IPS-20b (cell line): ENCODE measurements around the gene CLCA4.
"Not testable (repeated sequence)": the region's sequence is repeated elsewhere in the genome, so short reads cannot be mapped to it uniquely, and the experiment has no call there.

Experiments
- H3K27ac ChIP-seq: one replicate; pipeline ENCODE4 v1.5.1; 2013; ENCODE audit warnings: low read length
- H3K27me3 ChIP-seq: 2 replicates; pipeline ENCODE4 v1.6.1; 2013; ENCODE audit warnings: mild to moderate bottlenecking, low read length, inconsistent platforms; ENCODE audit not compliant: insufficient read depth
- H3K36me3 ChIP-seq: 2 replicates; pipeline ENCODE4 v1.6.1; 2013; ENCODE audit warnings: low read depth, mild to moderate bottlenecking, inconsistent platforms, low read length, moderate library complexity; ENCODE audit not compliant: insufficient read depth
- H3K4me1 ChIP-seq: 2 replicates; pipeline ENCODE4 v1.6.1; 2013; ENCODE audit warnings: mild to moderate bottlenecking, control low read depth, inconsistent platforms, low read length, moderate library complexity; ENCODE audit not compliant: insufficient read depth
- H3K4me3 ChIP-seq: 2 replicates; pipeline ENCODE4 v1.5.1; 2013; ENCODE audit warnings: mild to moderate bottlenecking, low read length, inconsistent platforms
- H3K9ac ChIP-seq: 2 replicates; pipeline ENCODE4 v1.6.1; 2013; ENCODE audit warnings: low read depth, mild to moderate bottlenecking, inconsistent platforms, low read length, moderate library complexity
- H3K9me3 ChIP-seq: 2 replicates; pipeline ENCODE4 v1.6.1; 2013; ENCODE audit warnings: mild to moderate bottlenecking, low read depth, low read length, inconsistent platforms; ENCODE audit not compliant: insufficient read depth

The CLCA4 gene

DNA sequence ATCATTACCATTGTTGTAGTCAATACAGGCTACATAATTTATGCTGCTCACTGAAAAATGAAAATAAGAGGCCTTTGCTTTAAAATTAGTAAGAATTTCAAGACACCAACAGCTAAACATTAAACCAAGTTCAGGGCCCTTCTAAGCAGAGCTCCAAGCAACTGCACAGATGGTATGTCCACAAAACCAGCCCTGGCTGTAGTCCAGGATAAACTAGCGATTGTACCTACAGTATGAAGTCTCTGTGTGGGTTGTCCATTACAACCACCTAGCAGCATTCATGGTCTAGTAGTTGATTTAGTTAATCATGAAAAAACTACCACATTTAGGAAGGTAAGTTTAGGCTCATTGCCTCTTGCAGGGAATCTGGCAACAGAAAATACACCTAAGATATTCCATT is 35.3 kb downstream of the CLCA4 start:
- Histone ChIP-seq H3K4me1 (no peaks in the 10 kb centered on the region), H3K27ac (no peak overlapping the region), H3K27me3 (no peaks in the 10 kb centered on the region), H3K9ac (no peak overlapping the region), H3K36me3 (no peaks in the 10 kb centered on the region), H3K9me3 (no peaks in the 10 kb centered on the region), H3K4me3 (no peak overlapping the region)

- Histone ChIP-seq H3K27ac (no peak overlapping the region), H3K27me3 (no peaks in the 10 kb centered on the region), H3K9ac (no peak overlapping the region), H3K4me1 (no peaks in the 10 kb centered on the region), H3K4me3 (no peak overlapping the region), H3K9me3 (no peaks in the 10 kb centered on the region), H3K36me3 (no peaks in the 10 kb centered on the region)
These were observed 36.2 kb downstream of the CLCA4 start for GRCh38 chr1:86583032-86583431.

DNA sequence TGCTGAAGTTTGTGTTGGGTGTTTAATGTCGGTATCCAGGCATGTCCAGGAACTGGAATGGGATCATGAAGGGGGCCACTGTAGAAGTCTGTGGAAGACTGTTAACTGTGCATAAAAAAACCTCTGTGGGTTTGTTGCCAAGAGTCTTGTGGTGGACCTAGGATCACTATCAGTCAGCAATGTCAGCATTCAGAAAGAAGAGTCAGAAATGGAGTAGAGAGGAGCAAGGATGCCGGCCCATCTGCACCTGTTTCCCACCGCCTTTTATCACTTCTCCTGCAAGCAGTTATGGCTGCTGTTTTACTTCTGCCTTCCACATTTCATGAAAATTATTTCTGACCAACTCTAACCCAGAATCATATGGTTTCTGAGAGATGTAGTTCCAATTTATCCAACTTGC is 36.7 kb downstream of the CLCA4 start:
- Histone ChIP-seq H3K27me3 (no peaks in the 10 kb centered on the region), H3K9ac (no peak overlapping the region), H3K4me1 (no peaks in the 10 kb centered on the region), H3K9me3 (no peaks in the 10 kb centered on the region), H3K4me3 (no peak overlapping the region), H3K36me3 (no peaks in the 10 kb centered on the region), H3K27ac (no peak overlapping the region)

DNA sequence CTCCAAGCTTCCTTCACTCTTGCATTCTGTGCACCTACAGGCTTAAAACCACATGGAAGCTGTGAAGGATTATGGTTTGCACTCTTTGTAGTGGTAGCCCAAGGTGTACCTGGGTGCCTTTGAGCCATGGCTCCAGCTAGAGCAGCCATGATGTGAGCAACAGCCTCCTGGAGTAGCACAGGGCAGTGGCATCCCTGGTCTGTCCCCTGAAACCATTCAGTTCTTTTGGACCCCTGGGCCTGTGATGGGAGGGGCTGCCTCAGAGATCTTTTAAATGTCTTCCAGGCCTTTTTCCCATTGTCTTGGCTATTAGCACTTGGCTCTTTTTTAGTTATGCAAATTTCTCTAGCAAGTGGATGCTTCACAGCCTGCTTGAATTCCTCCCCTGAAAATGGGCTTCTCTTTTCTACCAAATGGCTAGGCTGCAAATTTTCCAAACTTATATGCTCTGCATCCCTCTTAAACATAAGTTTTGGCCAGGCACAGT is 47.4 kb downstream of the CLCA4 start:
- no peaks in the 10 kb centered on the region for H3K27me3 ChIP-seq
- peak overlapping the region; percentile 23; the same call in 1 of the 2 replicates for H3K4me3 ChIP-seq
- peaks cover 20% of the 10 kb centered on the region for H3K9me3 ChIP-seq
- no peak overlapping the region for H3K27ac ChIP-seq
- no peak overlapping the region for H3K9ac ChIP-seq
- 0 out of 2 replicates have a peak, but pooled peaks cover 2% of the 10 kb centered on the region for H3K36me3 ChIP-seq
- H3K4me1 ChIP-seq: no peaks in the 10 kb centered on the region

DNA sequence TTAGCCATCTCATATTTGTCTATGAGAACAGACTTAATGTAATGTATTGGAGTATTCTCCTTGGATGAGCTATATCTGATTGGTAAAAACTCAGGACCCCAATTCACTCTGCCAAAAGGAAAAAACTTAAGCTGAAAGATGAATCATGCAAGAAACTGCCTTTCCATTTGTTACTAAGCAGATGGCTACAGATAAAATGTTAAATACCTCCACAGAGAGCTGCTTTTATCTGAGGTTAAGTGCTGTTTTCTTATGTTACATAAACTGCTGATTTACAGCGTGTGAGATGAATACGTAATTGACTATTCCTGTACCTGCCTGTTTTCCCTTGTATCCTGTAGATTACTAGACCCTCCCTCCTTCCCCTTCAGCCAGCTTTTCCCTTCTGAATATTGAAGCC is 49.3 kb downstream of the CLCA4 start:
- Histone ChIP-seq H3K4me3 (no peak overlapping the region), H3K9ac (no peak overlapping the region), H3K36me3 (0 out of 2 replicates have a peak, but pooled peaks cover 2% of the 10 kb centered on the region), H3K9me3 (peaks cover 20% of the 10 kb centered on the region), H3K4me1 (no peaks in the 10 kb centered on the region), H3K27ac (no peak overlapping the region), H3K27me3 (no peaks in the 10 kb centered on the region)

- no peaks in the 10 kb centered on the region for H3K4me1 ChIP-seq
- no peak overlapping the region for H3K27ac ChIP-seq
- H3K9me3 ChIP-seq: peaks cover 20% of the 10 kb centered on the region
- H3K27me3 ChIP-seq: no peaks in the 10 kb centered on the region
- H3K4me3 ChIP-seq: no peak overlapping the region
- H3K9ac ChIP-seq: no peak overlapping the region
- H3K36me3 ChIP-seq: 0 out of 2 replicates have a peak, but pooled peaks cover 2% of the 10 kb centered on the region
These were observed 49.9 kb downstream of the CLCA4 start for GRCh38 chr1:86596741-86597290.

- not testable (repeated sequence) for H3K4me3 ChIP-seq, H3K27me3 ChIP-seq, H3K27ac ChIP-seq, H3K9me3 ChIP-seq, H3K9ac ChIP-seq, H3K36me3 ChIP-seq, H3K4me1 ChIP-seq
These were observed 59.2 kb downstream of the CLCA4 start for GRCh38 chr1:86606080-86606479.

DNA sequence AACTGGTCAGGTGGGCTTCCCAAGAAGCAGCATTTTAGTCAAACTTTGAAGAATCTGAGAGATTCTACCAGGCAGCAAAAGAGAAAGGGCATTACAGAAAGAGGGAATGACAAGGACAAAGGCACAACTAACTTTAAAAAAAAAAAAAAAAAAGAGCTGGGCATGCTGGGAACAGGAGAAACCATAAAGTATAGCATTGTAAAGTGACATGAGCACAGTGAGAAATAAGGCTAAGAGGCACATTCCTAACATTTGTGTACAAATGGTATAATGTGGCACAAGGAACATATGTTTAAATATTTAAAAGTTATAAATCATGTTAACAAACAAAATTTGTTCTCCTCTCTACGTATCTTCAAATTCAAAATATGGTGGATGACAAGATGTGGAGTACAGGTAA is 69.6 kb downstream of the CLCA4 start:
- no peak overlapping the region for H3K27ac ChIP-seq
- peaks cover 11% of the 10 kb centered on the region for H3K9me3 ChIP-seq
- no peak overlapping the region for H3K9ac ChIP-seq
- H3K4me1 ChIP-seq: no peaks in the 10 kb centered on the region
- no peak overlapping the region for H3K4me3 ChIP-seq
- no peaks in the 10 kb centered on the region for H3K27me3 ChIP-seq
- H3K36me3 ChIP-seq: no peaks in the 10 kb centered on the region

DNA sequence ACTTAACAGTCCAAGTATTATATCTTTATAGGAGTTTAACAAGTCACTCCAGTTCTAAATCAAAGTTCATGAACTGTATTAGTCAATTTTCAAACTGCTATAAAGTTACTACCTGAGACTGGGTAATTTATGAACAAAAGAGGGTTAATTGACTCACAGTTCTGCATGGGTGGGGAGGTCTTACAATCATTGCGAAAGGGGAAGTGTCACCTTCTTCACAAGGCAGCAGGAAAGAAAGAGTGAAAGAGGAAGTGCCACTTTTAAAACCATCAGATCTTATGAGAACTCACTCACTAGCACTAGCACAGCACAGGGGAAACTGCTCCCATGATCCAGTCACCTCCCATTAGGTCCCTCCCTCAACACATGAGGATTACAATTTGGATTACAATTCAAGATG is 70.0 kb downstream of the CLCA4 start:
- Histone ChIP-seq H3K4me1 (no peaks in the 10 kb centered on the region), H3K9ac (no peak overlapping the region), H3K4me3 (no peak overlapping the region), H3K9me3 (peaks cover 11% of the 10 kb centered on the region), H3K27ac (no peak overlapping the region), H3K27me3 (no peaks in the 10 kb centered on the region), H3K36me3 (no peaks in the 10 kb centered on the region)

GRCh38 chr1:86618358-86618757 is 71.5 kb downstream of the CLCA4 start:
- Histone ChIP-seq H3K4me1 (no peaks in the 10 kb centered on the region), H3K9ac (no peak overlapping the region), H3K9me3 (peaks cover 11% of the 10 kb centered on the region), H3K27me3 (no peaks in the 10 kb centered on the region), H3K4me3 (no peak overlapping the region), H3K27ac (no peak overlapping the region), H3K36me3 (no peaks in the 10 kb centered on the region)

DNA sequence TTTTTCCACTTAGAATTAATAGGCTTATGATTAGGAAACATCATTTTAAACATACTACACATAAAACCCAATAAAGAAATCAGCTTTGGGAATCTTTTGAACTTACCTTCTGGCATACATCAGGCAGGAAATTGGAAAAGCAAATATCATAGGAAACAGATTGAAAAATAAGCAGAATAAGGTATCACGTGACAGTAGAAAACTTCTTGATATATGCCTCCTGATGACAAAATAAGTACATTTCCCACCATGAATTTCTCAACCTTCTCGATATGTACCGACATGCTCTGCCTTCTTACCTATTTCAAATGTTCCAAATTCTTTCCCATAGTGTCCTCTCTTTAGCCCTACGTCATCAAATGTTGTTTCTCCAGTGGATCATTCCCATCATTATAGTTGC is 72.4 kb downstream of the CLCA4 start:
- Histone ChIP-seq H3K27ac (no peak overlapping the region), H3K9ac (no peak overlapping the region), H3K36me3 (no peaks in the 10 kb centered on the region), H3K27me3 (no peaks in the 10 kb centered on the region), H3K9me3 (peaks cover 7% of the 10 kb centered on the region), H3K4me1 (no peaks in the 10 kb centered on the region), H3K4me3 (no peak overlapping the region)

- Histone ChIP-seq H3K9ac (no peak overlapping the region), H3K27ac (no peak overlapping the region), H3K9me3 (0 out of 2 replicates have a peak, but pooled peaks cover 3% of the 10 kb centered on the region), H3K27me3 (no peaks in the 10 kb centered on the region), H3K4me1 (no peaks in the 10 kb centered on the region), H3K4me3 (no peak overlapping the region), H3K36me3 (no peaks in the 10 kb centered on the region)
These were observed 74.4 kb downstream of the CLCA4 start for GRCh38 chr1:86621286-86621685.
